GM18520 (cell line): Measurements from ENCODE around the gene SH3RF1.

Source experiments
- ATAC-seq: cut with Tn5 transposase; IDR thresholded peaks from one replicate; pipeline ENCODE4 v1.9.1; 2021; ENCODE audit not compliant: unreplicated experiment

The SH3RF1 gene

GRCh38 chr4:169110633-169111032 is 160.1 kb downstream of the SH3RF1 start:
- ATAC-seq: no peak

- no peak for ATAC-seq
These were observed 161.6 kb downstream of the SH3RF1 start for GRCh38 chr4:169109035-169109675.

- ATAC-seq: no peak
These were observed 162.5 kb downstream of the SH3RF1 start for GRCh38 chr4:169108303-169108702.

- no peak for ATAC-seq
These were observed 163.2 kb downstream of the SH3RF1 start for GRCh38 chr4:169107528-169107927.

- no peak for ATAC-seq
These were observed 164.0 kb downstream of the SH3RF1 start for GRCh38 chr4:169106696-169107229.

- ATAC-seq: no peak
These were observed 165.1 kb downstream of the SH3RF1 start for GRCh38 chr4:169105620-169106019.

- no peak for ATAC-seq
These were observed 166.8 kb downstream of the SH3RF1 start for GRCh38 chr4:169103966-169104412.

- ATAC-seq: no peak
These were observed 168.7 kb downstream of the SH3RF1 start for GRCh38 chr4:169102026-169102425.

GRCh38 chr4:169100670-169101101 is 170.1 kb downstream of the SH3RF1 start:
- no peak for ATAC-seq

- ATAC-seq: no peak
These were observed 171.0 kb downstream of the SH3RF1 start for GRCh38 chr4:169099771-169100180.

GRCh38 chr4:169098969-169099690 is 171.6 kb downstream of the SH3RF1 start:
- no peak for ATAC-seq

GRCh38 chr4:169098532-169098931 is 172.2 kb downstream of the SH3RF1 start:
- ATAC-seq: peak; percentile 26

- peak; percentile 71 for ATAC-seq
These were observed 172.7 kb downstream of the SH3RF1 start for GRCh38 chr4:169098054-169098497.

- no peak for ATAC-seq
These were observed 174.5 kb downstream of the SH3RF1 start for GRCh38 chr4:169096221-169096620.

- ATAC-seq: no peak
These were observed 176.0 kb downstream of the SH3RF1 start for GRCh38 chr4:169094656-169095231.

GRCh38 chr4:169092889-169093522 is 177.8 kb downstream of the SH3RF1 start:
- ATAC-seq: no peak

- no peak for ATAC-seq
These were observed 180.1 kb downstream of the SH3RF1 start for GRCh38 chr4:169090484-169091215.

GRCh38 chr4:169089004-169089403 is 181.8 kb downstream of the SH3RF1 start:
- ATAC-seq: no peak

GRCh38 chr4:169084954-169085353 is 185.8 kb downstream of the SH3RF1 start:
- no peak for ATAC-seq

- ATAC-seq: no peak
These were observed 189.8 kb downstream of the SH3RF1 start for GRCh38 chr4:169080981-169081380.
